ENCODE measurements around the gene SLC27A1.

GRCh38 chr19:17544418-17544817 is 74.1 kb downstream of the SLC27A1 start:
- TF ChIP-seq REST (IDR thresholded peaks at IDR 0.05; ENCODE audit: low read depth, low read length) (no peak), CTCF (IDR thresholded peaks at IDR 0.05) (no peak), POLR2AphosphoS5 (IDR thresholded peaks at IDR 0.05; ENCODE audit: low read depth, low read length) (no peak)
